HG03103 (cell line): ENCODE measurements around the gene HUS1B.
"Not testable (repeated sequence)": the region's sequence is repeated elsewhere in the genome, so short reads cannot be mapped to it uniquely, and the experiment has no call there.

ENCODE experiments used
- ATAC-seq: cut with Tn5 transposase; IDR thresholded peaks from one replicate; pipeline ENCODE4 v1.9.1; 2021; ENCODE audit warnings: low read depth; ENCODE audit not compliant: unreplicated experiment

HUS1B gene

DNA sequence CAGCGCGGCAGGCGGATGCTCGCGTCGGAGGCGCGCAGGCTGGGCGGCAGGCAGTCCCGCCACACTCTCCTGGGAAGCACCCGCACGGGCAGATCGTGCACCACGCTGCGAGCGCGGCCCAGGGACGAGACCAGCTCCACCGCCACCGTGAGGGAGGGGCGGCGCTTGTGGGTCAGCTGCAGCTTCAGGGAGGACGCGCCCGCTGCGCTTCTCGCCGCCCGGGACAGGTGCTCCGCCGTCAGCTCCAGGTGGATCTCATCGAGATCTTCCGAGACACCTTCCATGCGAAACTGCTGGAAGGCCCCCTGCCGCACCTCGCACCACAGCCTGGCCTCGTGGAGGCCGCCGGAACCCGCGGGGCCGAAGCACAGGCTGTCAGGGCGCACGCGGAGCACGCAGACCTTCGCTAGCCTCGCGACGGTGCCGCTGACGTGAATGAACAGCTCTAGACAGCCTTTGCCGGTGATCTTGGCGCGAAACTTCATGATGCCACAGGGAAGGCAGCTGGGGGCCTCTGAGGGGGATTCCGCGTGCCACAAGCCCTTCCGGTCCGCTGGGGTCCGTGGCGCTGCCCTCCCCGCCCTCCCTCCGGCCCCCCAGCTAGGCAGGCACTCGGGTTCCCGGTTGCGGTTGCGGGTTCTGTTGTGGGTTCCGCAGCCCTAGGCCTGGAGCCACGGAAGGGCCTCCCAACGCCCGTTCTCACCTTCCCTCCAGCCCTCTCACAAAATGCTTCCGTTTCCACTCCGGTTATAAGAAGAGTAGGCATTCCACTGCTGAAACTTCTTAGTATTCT is at the start of gene HUS1B:
HUS1B (minus strand) TSS at position 641 of the 793 bp plus-strand sequence; CDS start at position 485, 156 bp downstream.
- no peak for ATAC-seq

DNA sequence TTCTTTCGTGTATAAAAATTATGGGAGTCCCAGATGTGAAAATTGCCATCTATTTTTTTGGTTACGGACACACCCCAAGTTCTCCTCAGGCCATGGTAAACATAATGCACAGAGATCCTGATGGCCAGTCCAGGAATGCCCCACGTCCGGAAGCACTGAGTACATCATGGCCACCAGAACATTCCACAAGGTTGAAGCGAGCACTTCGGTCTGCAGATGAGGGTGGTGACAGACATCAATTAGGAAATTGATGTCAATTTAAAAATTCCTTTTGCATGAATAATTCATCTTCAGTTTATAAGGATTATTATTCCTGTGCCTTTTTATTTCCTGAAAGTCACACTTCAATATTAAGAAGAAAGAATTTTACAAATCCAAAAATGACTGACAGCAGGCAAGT is 49.2 kb upstream of the HUS1B start:
- no peak for ATAC-seq

DNA sequence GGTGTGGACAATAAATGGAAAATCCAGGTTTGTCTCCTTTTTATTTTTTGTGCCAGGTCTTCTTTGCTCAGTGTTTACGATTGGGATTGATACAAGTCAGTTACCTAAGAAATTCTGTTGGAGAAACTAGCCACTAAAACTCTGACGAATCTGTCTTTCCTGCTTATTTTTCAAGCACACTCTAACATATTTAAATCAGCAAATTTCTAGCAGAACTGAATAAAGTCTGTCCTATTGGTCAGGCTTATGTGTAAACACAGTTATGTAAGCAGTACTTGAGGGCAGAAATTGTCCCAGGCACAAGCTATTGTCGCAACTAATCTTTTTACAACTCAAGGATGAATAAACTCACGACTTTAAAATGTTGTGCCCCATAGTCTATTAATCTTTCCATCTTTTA is 48.1 kb upstream of the HUS1B start:
- ATAC-seq: no peak

DNA sequence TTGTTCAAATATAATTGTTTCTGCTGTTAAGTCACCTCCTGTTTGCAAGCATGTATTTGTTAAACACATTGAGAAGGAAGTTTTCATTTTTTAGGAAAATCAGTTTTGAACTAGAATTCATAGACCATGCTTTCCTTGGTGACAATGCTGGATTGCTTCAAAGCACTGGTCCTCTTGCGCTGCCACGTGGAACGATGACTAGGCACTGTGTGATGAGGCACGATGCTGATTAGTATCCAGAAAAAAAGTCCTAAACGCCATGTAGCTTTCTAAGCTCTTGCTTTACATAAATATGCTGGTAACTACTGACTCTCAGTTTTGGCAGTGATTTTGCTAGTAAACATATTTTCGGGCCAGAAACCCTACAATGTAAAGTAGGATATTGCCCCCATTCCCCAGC is 47.1 kb upstream of the HUS1B start:
- ATAC-seq: no peak

GRCh38 chr6:703552-703951 is 46.7 kb upstream of the HUS1B start:
- no peak for ATAC-seq

DNA sequence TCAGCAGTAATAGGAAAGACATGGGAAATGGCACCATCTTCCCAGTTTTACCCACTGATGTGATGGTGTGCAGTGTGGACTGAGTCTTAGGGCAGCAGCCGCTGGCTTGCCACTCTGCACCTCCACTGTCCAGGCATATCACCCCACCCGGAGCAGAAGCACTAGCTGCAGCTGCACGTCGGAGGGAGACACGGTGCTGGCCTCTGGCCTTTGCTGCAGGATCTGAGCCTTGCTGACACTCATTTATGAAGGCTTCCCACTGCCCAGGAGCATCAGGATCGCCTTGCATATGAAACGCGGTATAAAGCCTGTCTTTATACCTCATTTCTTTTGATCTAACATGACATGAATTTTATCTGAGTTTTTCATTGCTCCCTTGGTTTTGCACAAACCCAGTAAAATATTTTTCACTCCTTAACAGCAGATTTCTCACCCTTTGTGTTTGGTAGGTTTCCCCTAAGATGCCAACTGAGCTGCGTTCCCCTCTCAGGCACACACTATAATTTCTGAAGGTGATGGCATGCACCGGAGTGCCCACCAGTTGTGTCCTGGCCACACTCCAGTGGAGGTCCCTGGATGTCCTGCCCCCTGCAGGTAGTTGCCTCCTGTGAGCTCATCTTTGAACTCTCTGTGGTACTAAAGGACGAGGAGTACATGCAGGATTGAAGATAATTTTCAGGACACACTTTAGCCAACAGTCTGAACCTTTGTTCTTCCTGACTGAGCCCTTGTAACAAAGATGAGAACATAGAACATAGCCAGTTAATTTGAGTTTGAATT is 45.0 kb upstream of the HUS1B start:
- ATAC-seq: no peak

GRCh38 chr6:701215-701614 is 44.3 kb upstream of the HUS1B start:
- no peak for ATAC-seq

- ATAC-seq: no peak
Observed at GRCh38 chr6:700490-700889, 43.6 kb upstream of the HUS1B start.

DNA sequence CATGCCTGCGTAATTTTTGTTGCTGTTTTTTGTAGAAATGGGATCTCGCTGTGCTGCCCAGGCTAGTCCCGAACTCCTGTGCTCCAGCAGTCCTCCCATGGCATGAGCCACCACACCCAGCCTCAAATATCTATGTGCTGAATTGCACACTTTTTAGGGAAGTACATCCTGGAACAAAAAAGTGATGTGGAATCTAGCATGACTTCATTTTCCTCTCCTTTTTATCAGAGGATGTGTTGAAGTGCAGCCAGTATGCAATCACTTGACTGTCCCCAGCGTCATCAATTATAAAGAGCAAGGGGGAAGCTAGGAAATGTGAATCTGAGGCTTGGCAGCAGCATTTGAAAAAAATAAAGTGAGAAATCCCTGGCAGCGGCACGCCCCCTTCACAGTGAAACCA is 42.4 kb upstream of the HUS1B start:
- ATAC-seq: no peak

DNA sequence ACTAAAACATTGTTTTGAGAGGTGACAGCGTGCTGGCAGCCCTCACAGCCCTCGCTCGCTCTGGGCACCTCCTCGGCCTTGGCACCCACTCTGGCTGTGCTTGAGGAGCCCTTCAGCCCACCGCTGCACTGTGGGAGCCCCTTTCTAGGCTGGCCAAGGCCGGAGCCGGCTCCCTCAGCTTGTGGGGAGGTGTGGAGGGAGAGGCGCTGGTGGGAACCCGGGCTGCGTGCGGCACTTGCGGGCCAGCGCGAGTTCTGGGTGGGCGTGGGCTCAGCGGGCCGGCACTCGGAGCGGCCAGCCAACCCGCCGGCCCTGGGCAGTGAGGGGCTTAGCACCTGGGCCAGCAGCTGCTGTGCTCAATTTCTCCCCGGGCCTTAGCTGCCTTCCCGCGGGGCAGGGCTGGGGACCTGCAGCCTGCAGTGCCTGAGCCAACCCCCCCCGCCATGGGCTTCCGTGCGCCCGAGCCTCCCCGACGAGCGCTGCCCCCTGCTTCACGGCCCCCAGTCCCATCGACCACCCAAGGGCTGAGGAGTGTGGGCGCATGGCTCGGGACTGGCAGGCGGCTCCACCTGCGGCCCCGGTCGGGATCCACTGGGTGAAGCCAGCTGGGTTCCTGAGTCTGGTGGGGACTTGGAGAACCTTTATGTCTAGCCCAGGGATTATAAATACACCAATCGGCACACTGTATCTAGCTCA is 37.7 kb upstream of the HUS1B start:
- ATAC-seq: not testable (repeated sequence)

GRCh38 chr6:693723-694009 is 36.8 kb upstream of the HUS1B start:
- ATAC-seq: no peak

- peak; percentile 80 for ATAC-seq
Observed at GRCh38 chr6:692858-693722, 36.2 kb upstream of the HUS1B start, which contains the start of gene EXOC2. Gene EXOC2, minus strand, starts transcription at chr6:693139. Its CDS starts 55,321 bp downstream, at chr6:637818.

- ATAC-seq: peak; percentile 73
Observed at GRCh38 chr6:692356-692851, 35.5 kb upstream of the HUS1B start.

DNA sequence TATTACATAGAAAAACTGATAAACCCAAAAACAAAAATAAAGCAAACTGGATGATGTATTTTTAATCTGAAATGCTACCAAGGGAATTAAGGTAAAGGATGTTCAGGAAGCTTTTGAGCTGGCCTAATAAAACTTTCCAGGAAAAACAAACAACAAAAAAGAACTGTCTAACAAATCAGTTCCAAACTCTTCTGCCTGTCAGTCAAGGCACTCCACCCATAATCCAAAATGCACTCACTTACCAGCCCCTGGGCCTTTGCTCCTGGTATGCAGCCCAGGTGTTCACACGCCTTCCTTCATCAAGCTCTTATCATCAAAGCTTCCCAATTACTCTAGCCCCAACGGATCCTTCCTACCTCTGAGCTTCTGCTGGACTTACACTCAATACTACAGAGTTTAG is 32.3 kb upstream of the HUS1B start:
- no peak for ATAC-seq

GRCh38 chr6:686497-686896 is 29.6 kb upstream of the HUS1B start:
- ATAC-seq: no peak

GRCh38 chr6:684831-685636 is 28.1 kb upstream of the HUS1B start:
- ATAC-seq: peak; percentile 68

- ATAC-seq: no peak
Observed at GRCh38 chr6:683742-684440, 27.0 kb upstream of the HUS1B start.

DNA sequence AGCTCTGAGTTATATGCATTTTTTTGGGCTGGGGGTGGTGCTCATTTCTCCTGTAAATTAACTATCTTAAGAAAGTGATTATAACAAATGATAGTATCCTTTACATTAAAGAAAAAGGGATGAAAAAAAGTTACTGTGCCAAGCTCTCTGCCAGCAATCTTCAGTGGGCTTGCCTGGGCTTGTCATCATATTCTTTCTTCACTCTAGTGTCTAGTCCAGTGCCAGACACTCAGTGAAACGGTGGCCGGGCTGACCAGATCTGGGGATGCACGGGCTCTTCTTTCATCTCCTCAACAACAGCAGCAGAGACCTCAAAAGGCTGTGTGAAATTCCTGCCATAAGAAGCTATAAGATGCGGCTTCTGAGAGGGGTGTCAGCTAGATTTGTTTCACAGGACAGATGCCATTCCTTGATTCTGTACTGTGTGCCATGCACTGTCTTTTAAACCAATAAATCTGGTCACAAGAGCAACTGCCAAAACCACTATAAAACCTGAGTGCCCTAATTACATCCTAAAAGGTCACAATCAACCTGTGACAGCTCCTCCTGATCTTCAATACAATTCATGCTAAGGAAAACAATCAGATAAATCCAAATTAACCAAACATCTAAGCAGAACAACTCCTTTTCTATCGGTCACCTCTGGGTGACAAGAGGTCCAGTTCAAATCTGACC is 23.9 kb upstream of the HUS1B start:
- no peak for ATAC-seq
